Ovary (tissue), 9 donors: Measurements from ENCODE around the gene NGLY1. TPM values are rescaled to one million over a fixed set of nuclear protein-coding genes. Genes with fewer than 3 reads are reported as not detected.

ENCODE experiments used
- DNase-seq, 5 donors: peaks; one replicate each; pipeline ENCODE4 v3.0.0-alpha.2; 2019 to 2020
- H3K27ac ChIP-seq, 2 donors: fragments of 200-600 bp; one replicate each; pipeline versions ENCODE4 v1.5.1 to v1.8.0; 2019 to 2022
- H3K27me3 ChIP-seq: fragments of 200-600 bp; one replicate; pipeline ENCODE4 v1.8.0; 2022
- H3K36me3 ChIP-seq: fragments of 200-600 bp; sonication (generic); one replicate; pipeline ENCODE4 v1.5.1; 2019
- H3K4me1 ChIP-seq: one replicate; pipeline ENCODE4 v1.8.1; 2013; ENCODE audit warnings: mild to moderate bottlenecking, moderate library complexity; ENCODE audit not compliant: insufficient read depth
- H3K4me3 ChIP-seq: fragments of 200-600 bp; sonication (generic); one replicate; pipeline ENCODE4 v1.5.1; 2017
- H3K9me3 ChIP-seq, 2 donors: fragments of 200-600 bp in 1 of 2; sonication (generic) in 1 of 2; one replicate each; pipeline versions ENCODE4 v1.5.1 to v1.8.1; 2013 to 2019; ENCODE audit warnings: mild to moderate bottlenecking in 1 of 2, moderate library complexity in 1 of 2
- EP300 ChIP-seq: sonication (generic); formaldehyde crosslinking; IDR thresholded peaks from one replicate; pipeline ENCODE4 v1.6.1; 2017; ENCODE audit warnings: antibody characterized with exemption
- POLR2A ChIP-seq: fragments of 450-650 bp; IDR thresholded peaks from one replicate; pipeline ENCODE4 v1.6.1; 2017; ENCODE audit warnings: antibody characterized with exemption, mild to moderate bottlenecking, moderate library complexity
- WGBS, 3 donors: extraction: QIAGEN DNeasy Blood & Tissue Kit in 1 of 3; methylation state at CpG; one replicate each; pipeline versions ENCODE4 v1.1.5 to v1.1.7; 2013 to 2017; 5-methylcytosine and 5-hydroxymethylcytosine counted together
- intact Hi-C, 4 donors: fragments of 100-400 bp; cut with DNase I; formaldehyde crosslinking; loops; one replicate each; pipeline versions ENCODE4 v1.11.0 to v1.15.1; 2022 to 2023
- polyA plus RNA-seq, 2 donors: library from polyadenylated mRNA; stranded (reverse); fragments of 200-250 nt in 1 of 2; fragments of 350-450 nt in 1 of 2; fragmentation: Illumina TruSeq in 1 of 2; extraction: RNeasy Lipid Tissue Mini Kit (QIAGEN cat#74804) in 1 of 2; gene quantifications; one replicate each; pipeline ENCODE4 v1.2.3, GENCODE V29; 2013 to 2014
- total RNA-seq, 7 donors: library from RNA; depleted of rRNA in 2 of 7; stranded (reverse); fragments of >200 nt in 2 of 7; fragmentation: NEBNext Ultra II Directional in 3 of 7; extraction: Animal tissue kit (Norgen Biotek cat#: 25700) in 3 of 7; gene quantifications; one replicate each; pipeline versions ENCODE4 v1.1.0 to v1.2.4, GENCODE V29; 2016 to 2023
- TF ChIP-seq, protein P1 (sequence below), 3 donors: fragments of 450-650 bp in 2 of 3; fragments of 200-600 bp in 1 of 3; IDR thresholded peaks; one replicate each; pipeline versions ENCODE4 v1.5.1 to v1.8.0; 2016 to 2022; ENCODE audit warnings: antibody characterized with exemption in 3 of 3, mild to moderate bottlenecking in 1 of 3
- donor health status: DM: no; HTN: no; CAD: no; lungs with moderate emphysema.
- donor health status: DM: no; HTN: no; CAD: no.
- donor health status: Bipolar disorder and iron deficiency.
- donor health status: DM: yes; HTN: yes; CAD: no.
- donor health status: DM: no; HTN: no; CAD: no.
- donor health status: DM: yes; HTN: yes; CAD: no.

NGLY1 gene
- total and polyA plus RNA-seq, 9 donors = 11.0 to 30.4 (median 27.1) TPM

DNA sequence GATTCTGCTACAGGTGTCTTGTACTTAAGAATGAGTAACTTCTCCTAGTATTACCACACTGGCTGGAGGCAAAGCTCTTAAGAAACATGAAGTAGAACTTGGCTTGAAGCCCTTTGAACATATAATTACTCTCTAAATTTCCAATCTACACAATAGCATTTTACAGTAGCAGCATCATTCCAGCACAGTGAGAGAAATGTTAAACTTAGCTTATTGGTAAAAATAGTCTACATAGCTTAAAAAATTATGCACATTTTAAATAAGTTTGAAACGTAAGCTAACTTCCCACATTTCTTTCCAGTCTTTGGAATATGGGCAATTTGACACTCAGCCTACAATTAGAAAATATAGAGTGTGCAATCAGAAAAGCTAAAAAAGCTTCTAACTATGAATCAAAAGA lies 85.7 kb downstream of the NGLY1 start:
- no peaks in the 10 kb centered on the region for H3K36me3 ChIP-seq
- intact Hi-C loops = no loop called here
- no peaks in the 10 kb centered on the region for H3K27me3 ChIP-seq
- no peaks in the 10 kb centered on the region for H3K4me1 ChIP-seq
- TF ChIP-seq, protein P1, sequence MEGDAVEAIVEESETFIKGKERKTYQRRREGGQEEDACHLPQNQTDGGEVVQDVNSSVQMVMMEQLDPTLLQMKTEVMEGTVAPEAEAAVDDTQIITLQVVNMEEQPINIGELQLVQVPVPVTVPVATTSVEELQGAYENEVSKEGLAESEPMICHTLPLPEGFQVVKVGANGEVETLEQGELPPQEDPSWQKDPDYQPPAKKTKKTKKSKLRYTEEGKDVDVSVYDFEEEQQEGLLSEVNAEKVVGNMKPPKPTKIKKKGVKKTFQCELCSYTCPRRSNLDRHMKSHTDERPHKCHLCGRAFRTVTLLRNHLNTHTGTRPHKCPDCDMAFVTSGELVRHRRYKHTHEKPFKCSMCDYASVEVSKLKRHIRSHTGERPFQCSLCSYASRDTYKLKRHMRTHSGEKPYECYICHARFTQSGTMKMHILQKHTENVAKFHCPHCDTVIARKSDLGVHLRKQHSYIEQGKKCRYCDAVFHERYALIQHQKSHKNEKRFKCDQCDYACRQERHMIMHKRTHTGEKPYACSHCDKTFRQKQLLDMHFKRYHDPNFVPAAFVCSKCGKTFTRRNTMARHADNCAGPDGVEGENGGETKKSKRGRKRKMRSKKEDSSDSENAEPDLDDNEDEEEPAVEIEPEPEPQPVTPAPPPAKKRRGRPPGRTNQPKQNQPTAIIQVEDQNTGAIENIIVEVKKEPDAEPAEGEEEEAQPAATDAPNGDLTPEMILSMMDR (IDR thresholded peaks at IDR 0.05) = no peak
- TF ChIP-seq EP300 (no peak), POLR2A (no peak)
- H3K27ac ChIP-seq = no peak overlapping the region
- H3K4me3 ChIP-seq = no peak overlapping the region
- no peaks in the 10 kb centered on the region for H3K9me3 ChIP-seq
- no peak for DNase-seq
- 41 to 53% (median 44%) methylated on average over 1 of the region's 1 CpG for WGBS, 3 donors

DNA sequence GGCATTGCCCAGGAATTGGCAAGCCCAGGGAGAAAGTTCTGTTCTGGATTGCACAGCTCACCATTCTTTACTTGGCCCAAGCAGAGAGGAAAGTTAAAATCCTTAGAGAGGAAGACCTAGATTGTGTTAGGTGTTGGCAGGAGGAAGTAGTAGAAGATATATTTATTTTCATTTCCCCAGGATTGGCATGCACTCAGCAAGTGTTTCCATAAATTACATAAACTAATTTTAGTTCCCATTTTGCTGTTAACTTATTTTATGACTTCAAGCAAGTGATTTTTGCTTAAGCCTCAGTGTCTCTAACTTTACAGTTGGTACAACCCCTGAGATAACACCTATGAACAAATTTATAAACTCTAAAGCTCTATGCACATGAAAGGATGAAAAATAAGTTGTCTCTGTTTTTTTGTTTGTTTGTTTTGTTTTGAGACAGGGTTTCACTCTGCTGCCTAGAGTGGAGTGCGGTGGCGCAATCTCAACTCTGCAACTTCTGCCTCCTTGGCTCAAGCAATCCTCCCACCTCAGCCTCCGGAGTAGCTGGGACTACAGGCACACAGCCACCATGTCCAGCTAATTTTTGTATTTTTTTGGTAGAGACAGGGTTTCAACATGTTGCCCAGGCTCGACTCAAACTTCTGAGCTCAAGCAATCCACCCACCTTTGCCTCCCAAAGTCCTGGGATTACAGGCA lies 87.4 kb downstream of the NGLY1 start:
- 89 to 91% (median 90%) methylated on average over 4 of the region's 4 CpGs for WGBS, 3 donors
- Histone ChIP-seq H3K4me1 (no peaks in the 10 kb centered on the region), H3K4me3 (no peak overlapping the region), H3K36me3 (no peaks in the 10 kb centered on the region), H3K9me3 (no peaks in the 10 kb centered on the region), H3K27me3 (no peaks in the 10 kb centered on the region), H3K27ac (no peak overlapping the region)
- intact Hi-C loops = no loop called here
- TF ChIP-seq, protein P1 (IDR thresholded peaks at IDR 0.05) = no peak
- TF ChIP-seq EP300 = no peak
- no peak for TF ChIP-seq POLR2A
- DNase-seq = no peak

DNA sequence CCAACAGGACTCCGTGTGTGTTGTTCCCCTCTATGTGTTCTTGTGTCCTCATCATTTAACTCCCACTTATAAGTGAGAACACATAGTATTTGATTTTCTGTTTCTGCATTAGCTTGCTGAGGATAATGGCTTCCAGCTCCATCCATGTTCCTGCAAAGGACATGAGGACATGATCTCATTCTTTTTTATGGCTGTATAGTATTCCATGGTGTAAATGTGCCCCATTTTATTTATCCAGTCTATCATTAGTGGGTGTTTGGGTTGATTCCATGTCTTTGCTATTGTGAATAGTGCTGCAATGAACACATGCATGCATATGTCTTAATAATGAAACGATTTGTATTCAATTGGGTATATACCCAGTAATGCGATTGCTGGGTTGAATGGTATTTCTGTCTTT lies 90.0 kb downstream of the NGLY1 start:
- Histone ChIP-seq H3K27me3 (no peaks in the 10 kb centered on the region), H3K9me3 (no peaks in the 10 kb centered on the region), H3K4me1 (no peaks in the 10 kb centered on the region), H3K4me3 (no peak overlapping the region), H3K36me3 (no peaks in the 10 kb centered on the region), H3K27ac (no peak overlapping the region)
- 64 to 66% (median 65%) methylated on average over 3 of the region's 3 CpGs for WGBS, 3 donors
- DNase-seq = no peak
- TF ChIP-seq, protein P1 (IDR thresholded peaks at IDR 0.05) = no peak
- TF ChIP-seq POLR2A (no peak), EP300 (no peak)
- intact Hi-C loops = no loop called here

DNA sequence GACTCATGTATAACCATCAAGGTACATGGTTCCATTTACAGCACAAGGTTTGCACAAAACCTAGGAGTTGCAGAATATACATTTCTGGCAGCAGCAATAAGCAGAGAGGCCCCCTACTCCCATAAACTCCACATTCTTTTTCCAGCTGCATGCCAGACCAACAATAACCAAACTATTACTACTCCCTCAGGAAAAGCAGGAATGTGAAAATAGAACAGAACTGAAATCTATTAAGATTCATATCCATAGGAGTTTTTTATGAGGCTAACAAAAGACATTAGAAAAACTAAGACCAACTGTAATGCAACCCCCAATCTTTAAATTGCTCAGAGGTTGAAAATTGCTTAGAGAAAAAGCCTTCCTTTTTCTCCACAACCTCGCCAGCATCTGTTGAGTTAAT lies 90.9 kb downstream of the NGLY1 start:
- H3K36me3 ChIP-seq = no peaks in the 10 kb centered on the region
- WGBS, 3 donors = 38 to 47% (median 46%) methylated on average over 1 of the region's 1 CpG
- TF ChIP-seq POLR2A (no peak), EP300 (no peak)
- TF ChIP-seq, protein P1 (IDR thresholded peaks at IDR 0.05) = no peak
- no peak overlapping the region for H3K27ac ChIP-seq
- no peaks in the 10 kb centered on the region for H3K9me3 ChIP-seq
- H3K4me3 ChIP-seq = no peak overlapping the region
- no peaks in the 10 kb centered on the region for H3K4me1 ChIP-seq
- no peaks in the 10 kb centered on the region for H3K27me3 ChIP-seq
- intact Hi-C loops = no loop called here
- DNase-seq = no peak
